GM18511 (cell line): ENCODE measurements around the gene SLIT3.

Source experiments
- ATAC-seq: cut with Tn5 transposase; IDR thresholded peaks from one replicate; pipeline ENCODE4 v1.9.1; 2021; ENCODE audit warnings: mild to moderate bottlenecking, moderate library complexity; ENCODE audit not compliant: unreplicated experiment

Gene SLIT3

DNA sequence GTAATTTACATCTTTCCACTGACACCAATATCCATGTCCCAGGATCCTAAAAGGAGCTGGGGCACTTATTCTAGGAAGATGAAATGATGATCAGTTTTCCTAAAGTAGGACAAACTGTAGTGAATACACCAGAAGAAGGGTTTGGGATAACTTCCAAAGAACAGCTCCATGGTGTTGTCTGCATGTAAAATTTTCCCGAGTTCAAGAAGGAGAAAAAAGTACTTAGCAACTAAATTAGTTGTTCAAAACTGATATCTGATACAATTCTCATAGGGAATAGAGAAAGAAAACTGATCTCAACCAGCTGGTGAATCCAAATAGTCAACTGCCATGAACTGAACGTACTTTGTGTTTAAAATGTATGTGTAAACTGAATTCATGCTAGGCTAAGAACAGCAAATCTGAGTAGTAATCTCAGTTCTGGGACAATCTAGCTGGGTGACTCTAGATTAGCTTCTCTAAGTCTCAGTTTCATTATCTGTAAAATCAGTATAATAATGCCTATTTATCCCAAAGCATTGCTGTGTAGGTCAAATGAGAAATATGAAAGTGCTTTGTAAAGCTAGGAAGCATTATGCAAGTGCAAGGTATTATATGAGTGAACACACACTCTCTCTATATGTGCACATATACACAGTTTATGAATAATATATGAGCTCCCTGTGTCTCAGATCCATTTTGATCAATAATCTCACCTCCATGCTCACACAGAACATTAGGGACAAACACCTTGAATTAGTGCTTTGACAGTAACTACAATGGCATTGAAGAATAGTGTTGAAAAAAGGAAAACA, 357.7 kb downstream of the SLIT3 start:
- no peak for ATAC-seq

DNA sequence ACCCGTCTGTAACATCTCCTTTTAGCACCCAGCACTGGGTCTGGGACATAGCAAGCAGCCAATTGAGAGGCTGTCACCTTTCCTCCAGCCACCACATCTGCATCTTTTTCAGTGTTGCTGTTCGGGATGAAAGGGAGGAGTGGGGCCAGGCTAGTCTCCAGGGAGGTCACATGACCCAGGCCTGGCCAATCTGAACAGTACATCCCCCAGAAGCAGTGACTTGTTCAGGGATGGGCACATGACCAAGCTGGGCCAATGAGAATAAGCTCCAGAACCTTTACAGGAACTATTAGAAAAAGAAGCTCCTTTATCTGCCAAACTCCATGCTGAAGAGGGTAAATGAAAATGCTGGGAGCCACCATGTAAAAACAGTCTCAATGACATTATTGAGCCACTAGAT, 359.0 kb downstream of the SLIT3 start:
- no peak for ATAC-seq

DNA sequence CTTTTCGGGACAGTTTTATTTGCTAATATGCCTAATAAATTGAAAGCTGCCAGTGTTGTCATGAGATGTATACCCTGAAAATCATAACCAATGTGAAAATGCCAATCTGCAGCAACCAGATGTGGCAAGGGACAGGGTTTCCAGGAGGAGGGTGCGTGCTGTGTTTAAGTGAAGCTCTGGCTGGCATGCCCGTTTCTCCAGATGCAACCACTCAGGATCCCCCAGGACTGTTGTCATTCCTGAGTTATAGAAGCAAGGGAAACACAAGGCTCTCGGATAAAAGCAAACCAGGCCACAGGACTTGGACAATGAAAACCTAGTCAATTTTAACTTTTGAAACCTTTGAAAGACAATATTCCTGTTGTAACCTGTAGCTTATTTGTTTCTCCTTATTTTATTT, 360.2 kb downstream of the SLIT3 start:
- no peak for ATAC-seq

DNA sequence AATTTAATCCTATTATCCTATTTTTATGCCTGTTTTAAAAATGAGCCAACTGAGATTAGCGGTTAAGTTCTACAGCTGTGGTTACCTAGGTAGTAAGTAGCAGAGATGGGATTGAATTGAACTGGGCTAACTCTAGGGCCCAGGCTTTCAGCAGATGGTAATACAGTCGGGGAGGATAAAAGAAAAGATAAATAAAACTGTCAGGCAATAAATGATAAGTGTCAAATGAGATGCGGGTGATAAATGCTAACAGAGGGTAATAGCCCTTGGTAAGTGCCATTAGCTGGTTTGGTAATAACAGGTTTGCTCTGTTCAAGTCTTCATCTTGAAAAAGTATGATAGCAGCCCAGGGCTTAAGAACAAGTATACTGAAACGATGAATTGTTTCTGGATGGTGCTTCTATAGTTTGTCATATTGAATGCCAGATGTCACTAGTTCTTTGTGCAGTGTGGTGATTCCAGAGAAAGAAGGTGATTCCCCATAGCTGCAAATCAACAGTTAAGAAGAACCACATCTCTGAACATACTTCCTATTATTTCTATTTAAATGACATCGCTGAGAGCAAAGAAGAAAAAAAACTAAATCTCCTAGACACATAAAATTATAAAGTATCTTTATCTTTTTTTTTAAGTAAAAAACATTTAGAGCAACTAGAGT, 360.9 kb downstream of the SLIT3 start:
- ATAC-seq: no peak

DNA sequence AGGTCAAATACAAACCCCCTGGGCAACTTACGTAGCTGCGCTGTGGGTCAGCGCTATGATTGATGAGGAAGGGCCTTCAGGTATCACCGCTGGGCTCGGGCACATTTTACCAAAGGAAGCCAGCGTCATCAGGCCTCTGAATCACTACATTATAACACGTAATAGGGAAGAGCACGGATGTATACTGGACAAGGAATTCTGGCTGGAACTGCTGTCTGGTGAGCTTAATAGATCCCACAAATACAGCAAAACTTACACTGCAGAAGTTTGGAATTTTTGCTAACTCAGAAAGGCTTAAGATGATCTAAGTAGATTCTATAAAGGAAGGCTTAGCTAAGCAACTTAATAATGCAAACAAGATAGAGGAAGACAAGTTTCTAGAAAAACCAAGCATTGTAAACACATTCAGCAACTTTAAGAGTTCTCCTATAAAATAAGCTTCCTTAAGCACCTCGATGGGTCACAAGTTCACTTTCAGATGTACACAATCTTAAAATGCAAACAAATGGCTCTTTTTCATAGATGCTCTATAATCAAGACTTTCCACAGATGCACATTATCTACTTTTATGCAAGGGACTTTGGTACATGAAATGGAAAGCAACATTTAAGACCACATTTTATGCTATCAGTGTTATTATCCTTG, 361.7 kb downstream of the SLIT3 start:
- ATAC-seq: no peak

DNA sequence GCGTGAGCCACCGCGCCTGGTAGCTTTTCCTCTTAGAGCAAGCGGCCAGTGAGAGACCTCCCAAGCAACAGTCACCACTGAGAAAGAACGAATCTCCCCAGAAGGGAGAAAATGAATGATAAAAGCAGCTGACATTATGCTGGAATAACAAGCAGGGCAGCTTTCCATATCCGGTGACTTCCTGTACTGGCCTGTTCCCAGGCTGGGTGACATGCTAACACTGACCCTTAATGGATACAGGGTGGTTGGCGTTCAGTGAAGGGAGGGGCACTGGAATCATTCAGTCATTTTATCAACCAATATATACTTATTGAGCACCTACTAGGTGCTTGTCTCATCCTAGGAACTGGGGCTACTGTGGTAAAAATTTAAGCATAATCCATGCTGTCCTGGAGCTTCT, 364.4 kb downstream of the SLIT3 start:
- ATAC-seq: no peak

DNA sequence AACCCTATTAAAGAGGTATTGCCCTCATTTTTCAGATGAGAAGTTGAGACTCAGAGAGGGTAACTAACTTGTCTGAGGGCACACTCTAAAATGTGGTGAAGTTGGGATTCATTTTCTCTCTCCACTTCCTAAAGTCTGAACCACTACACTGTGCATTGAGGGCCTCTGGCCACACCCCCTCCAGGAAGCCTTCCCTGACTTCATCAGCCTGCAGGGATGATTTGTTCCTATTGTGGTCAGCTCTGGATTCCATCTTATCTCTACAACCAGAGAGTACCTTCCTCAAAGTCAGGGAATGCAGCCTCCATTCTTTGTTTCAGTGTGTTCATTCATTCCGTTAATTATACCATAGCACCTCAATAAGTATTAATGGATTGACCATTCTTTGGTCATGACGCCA, 365.8 kb downstream of the SLIT3 start:
- ATAC-seq: no peak

DNA sequence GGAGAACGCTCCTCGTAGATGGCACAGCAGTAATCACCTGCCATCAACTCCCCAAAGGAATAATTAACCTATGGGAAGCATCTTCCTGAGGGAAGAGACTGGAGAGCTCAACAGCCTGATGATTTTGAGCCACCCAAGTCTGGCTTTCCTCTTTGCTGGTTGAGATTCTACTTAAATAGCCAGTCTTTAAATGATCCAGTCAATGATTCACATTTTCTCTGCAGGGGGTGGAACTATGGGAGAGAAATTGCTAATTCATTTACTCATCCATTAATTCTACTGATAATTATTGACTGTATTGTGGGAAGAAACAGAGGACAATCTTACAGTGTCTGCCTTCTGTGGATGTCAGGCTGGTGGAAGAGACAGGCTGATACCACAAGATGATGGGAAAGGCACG, 366.8 kb downstream of the SLIT3 start:
- no peak for ATAC-seq

DNA sequence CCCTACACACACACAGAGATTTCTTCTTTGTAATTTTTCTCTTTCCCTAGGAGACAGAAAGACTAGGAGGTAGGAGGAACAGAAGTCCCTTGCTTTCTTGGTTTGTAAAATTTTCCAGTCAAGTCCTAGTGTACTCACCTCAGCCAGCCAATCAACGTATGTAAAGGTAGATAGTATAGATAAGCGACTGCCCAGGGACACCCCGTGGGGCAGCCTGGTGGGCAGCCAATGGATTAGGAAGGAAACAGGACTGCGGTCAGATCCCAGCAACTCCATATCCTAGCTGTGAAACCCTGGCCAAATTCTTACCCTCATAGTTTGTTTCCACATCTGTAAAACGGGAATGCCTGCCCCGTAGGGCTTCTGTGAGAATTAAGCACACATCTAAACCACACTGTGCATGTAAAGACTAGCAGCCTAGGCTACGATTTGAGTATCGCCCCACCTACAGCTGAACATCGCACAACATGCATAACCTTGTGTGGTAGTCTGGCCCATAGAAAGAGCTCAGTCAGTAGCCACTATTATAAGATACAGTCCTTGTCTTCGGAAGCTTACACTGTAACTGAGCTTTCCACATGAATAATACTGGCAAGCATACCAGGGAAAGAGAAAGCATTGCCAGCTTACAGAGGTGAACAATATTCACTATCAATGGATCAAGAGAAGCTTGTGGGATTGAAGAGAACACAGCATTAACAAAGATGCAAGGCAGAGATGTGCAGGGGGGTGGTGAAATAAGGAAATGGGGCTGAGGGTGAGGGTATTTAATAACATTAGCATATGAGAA, 368.3 kb downstream of the SLIT3 start:
- ATAC-seq: no peak

DNA sequence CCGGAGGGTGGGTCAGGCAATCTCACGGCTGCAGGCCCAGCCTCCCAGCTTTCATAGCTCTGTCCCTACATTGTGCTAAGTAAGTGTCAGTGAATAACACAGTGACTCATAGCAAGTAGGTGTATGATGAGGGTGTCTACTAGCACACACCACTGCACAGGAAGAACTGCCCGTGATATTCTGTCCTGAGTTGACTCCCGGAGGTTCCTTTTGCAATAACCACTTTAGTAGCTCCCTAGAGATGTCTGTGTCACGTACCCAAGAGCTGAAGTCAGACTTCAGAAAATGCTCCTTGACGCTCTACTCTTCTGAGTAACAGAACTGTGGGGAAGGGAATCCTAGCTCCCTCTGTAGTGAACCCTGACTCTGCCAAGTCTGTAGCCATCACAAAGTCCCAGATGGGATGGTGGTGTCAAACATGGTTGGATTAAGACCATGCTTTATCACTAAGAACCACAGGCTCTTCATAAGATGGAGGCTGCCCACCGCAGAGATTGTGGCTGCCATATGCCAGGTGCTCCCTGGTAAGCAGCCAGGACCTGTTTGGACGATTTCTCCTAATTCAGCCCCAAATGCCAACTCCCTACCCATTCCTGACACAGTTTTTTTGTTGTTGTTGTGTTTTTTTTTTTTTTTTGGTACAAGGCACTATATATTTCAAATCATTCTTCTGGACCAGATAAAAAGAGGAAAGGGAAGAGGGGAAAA, 369.1 kb downstream of the SLIT3 start:
- no peak for ATAC-seq

DNA sequence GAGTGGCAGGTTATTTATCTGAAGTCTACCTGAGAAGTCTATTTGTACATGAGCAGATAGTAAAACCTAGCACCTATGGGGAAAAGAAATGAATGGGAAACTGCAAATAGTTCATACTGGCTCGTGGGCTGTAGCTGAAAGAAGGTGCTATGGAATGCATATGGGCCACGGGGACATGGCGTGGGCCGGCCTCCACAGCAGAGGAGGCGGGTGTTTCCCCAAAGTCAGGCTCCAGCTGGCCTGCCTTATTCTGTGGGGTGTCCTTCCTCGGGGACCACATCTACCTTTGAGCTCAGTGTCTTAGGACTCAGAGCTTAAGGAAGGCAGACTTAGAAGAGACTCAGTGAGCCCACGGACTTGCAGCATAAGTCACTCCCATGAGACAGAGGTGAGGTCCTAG, 371.3 kb downstream of the SLIT3 start:
- ATAC-seq: no peak

DNA sequence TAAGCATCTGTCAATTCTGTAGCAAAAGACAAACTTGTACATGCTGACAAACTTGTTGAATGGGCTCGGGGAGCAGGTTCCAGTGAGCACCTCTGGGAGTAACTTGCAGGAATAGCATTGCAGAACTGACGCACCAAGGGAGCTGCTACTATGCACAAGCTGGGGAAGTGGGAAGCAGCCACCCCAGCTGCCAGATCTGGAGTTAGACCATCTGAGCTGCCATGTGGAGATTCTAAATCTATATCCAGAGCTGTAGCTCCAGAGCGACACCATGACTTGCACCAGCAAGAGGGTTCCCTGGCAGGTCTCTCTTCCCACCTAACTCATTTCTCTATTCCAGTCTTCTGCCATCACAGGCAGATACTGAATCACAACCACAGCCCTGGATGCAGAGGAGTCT, 375.8 kb downstream of the SLIT3 start:
- no peak for ATAC-seq

DNA sequence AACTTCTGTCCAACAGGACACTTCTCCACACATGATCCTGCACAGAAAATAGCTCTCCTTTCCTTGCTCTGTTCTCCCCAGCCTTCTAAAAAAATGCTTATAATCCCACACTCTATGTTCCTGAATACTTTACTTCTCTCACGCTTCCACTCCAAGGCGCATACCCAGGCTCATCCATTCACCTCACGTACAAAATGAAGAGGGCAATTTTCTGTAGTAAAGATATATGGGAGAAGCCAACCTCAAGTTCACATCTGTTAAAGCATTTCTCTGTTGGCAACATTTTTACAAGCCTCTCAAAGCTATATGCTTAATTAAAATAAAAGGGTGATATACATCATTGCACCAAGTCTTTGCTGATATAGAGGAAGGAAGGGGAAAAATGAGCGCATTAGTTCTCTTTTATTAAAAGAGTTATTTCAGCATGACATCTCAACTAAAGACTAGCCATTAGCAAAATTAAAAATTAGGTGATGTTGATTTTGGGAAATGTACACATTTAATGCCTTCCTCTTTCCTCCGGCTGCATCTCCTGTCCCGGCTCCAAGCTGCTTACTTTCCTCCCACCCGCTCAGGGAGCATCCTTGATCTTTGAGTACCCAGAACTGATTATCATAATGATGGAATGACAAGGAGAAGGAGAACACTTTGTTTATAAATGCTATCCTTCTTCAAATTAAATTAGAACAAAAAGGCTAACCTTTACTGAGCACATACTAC, 379.6 kb downstream of the SLIT3 start:
- no peak for ATAC-seq

DNA sequence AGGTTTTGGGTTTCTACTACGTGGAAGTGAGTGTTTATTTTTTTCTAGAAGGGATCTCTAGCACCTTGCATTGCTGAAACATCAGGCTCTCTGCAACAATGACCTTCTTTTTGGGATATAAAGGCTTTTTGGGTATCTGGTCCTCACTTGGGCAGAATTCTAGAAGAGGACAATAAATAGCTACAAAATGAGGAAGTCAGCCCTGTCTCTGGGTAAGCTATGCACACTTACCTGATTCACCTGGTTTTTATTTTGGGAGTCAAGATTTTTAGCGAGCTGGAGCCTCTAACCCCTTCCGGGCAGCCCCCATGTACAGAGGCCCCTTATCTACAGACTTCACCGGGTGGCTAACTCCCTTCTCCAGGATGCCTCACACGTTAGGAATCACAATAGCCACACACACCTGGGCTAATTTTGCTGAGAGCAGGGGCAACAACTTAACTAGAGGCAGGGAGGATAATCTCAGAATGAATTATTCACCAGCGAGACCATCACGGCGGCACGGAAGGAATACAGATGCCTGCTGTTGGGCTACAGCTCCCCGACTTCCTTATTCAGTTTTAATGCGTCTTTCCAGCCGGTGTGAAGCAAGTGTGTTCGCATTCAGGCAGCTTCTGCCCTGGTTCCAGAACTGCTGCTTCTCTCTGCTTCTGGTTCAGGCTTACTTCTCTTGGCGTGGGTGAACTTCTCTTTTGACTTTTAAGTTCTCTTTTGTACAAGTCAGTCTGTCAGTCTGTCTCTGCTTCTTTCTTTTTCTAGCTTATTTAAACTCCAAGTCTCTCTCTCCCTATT, 380.7 kb downstream of the SLIT3 start:
- ATAC-seq: no peak

DNA sequence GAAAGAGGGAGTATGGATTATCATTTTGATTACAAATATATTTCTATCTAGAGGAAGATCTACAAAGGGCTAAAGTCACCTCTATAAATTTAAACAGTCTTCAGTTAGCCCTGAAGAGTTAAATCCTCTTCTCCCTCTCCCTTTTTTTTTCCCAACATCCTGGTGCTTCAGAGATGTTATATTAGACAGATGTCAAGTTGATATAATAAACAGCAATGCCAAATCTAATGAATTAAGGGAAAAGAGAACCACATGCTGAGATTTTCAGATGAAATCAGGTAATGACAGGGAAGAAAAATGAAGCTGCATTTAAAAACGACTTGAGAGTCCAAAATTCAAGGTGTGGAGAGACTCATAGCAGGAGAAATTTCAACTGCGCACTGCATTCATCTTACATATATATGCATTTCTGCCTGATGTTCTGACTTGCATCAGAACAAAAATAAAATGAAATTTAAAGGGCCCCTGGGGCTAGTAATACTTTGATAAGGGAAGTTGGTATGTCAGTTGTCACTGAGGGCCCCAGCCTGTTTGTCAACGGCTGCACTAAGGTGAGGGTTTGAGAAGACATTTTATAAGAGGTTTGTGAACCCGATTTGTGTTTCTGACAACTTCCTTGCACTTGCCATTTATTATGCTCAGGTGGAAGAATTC, 382.9 kb downstream of the SLIT3 start:
- ATAC-seq: no peak

DNA sequence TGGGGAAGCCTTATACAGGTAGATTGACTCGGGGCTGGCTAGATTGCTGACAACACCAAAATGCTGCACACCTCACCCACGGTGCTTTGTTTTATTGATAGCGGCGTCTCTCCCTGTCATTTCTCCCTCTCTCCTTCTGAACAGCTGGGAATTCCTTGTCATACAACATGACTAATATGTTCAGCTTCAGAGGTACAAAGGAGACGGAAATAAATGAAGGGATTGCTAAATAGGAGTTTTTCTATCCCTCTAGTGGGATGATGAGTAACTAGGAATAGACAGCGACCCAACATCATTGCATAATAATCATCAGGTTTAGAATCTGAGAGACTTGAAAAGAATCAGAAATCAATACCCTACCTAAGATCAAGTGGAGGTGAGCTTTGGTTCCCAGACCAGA, 384.1 kb downstream of the SLIT3 start:
- no peak for ATAC-seq

DNA sequence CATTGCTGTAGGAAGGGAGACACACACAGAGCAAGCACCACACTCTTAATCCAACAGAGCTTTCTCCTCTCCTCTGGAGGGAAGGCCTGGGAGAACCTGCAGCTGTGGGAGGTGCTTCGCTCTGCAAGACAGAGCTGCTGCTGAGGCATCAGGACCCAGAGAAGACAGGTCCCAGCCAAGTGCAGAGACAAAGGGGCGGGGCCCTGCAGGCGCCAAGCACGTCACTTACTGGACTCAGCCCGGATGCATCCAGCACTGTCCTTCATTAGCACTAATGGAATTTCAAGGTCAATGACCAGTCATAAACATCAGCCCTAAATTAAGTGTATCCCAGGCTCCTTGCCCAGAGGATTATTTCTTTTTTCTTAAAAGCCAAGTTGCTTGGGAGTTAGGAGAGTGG, 384.7 kb downstream of the SLIT3 start:
- no peak for ATAC-seq

DNA sequence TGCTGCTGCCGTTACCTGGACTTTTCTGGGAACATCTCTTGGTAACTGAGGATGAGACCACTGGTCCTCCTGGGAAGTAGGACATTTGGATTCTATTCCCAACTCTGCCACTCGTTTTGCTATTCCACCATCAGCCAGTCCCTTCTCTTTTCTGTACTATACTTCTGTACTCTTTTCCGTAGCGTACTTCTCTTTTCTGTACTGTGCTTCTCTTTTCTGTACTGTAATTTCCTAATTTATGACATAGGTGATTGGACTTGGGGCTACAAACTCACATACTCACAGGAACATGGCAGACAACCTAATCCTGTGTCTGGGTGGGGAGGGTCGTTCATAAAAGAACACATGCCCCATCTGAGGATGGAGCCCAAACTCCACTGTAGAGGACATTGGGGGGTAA, 386.4 kb downstream of the SLIT3 start:
- no peak for ATAC-seq

DNA sequence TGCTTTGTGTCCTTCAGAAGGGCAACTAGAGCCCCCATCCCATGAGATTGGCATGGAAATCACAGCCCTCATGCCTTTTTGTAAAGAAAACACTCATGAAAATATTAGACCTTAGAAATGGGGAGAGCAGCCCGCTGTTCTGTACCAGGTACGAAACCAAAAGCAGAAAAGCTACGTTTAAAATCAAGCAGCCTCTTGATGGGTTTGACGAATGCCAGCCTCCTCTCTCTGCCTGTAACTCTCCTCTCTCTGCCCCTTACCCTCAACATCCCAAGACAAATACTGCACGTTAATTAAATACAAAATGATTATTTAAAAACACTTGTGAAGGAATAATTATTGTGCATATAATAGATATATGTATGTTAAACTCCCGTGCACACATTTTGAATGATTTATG, 390.1 kb downstream of the SLIT3 start:
- no peak for ATAC-seq
